Right lobe of liver (tissue), 6 donors: Measurements from ENCODE around the gene S100A8. TPM values are rescaled to one million over a fixed set of nuclear protein-coding genes. Genes with fewer than 3 reads are reported as not detected.

ENCODE experiments used
- ATAC-seq, 4 donors: fragments of 200-7000 bp; cut with Tn5 transposase; one replicate each; pipeline ENCODE4 v1.9.1; 2020; ENCODE audit warnings: mild to moderate bottlenecking in 4 of 4, moderate library complexity in 4 of 4
- DNase-seq, 3 donors: peaks; one replicate each; pipeline ENCODE4 v3.0.0-alpha.2; 2020
- H3K27ac ChIP-seq, 3 donors: fragments of 200-600 bp; one replicate each; pipeline ENCODE4 v1.8.0; 2022
- H3K27me3 ChIP-seq, 2 donors: fragments of 200-600 bp; one replicate each; pipeline ENCODE4 v1.8.0; 2022
- H3K36me3 ChIP-seq, 4 donors: fragments of 200-600 bp; sonication (generic) in 1 of 4; one replicate each; pipeline versions ENCODE4 v1.5.1 to v1.8.0; 2017 to 2022; ENCODE audit warnings: control low read depth in 1 of 4
- H3K4me1 ChIP-seq, 4 donors: fragments of 200-600 bp; sonication (generic) in 1 of 4; one replicate each; pipeline versions ENCODE4 v1.5.1 to v1.8.0; 2017 to 2022; ENCODE audit warnings: control low read depth in 1 of 4
- H3K4me3 ChIP-seq, 3 donors: fragments of 200-600 bp; one replicate each; pipeline ENCODE4 v1.8.0; 2022
- H3K9me3 ChIP-seq, 4 donors: fragments of 200-600 bp; sonication (generic) in 1 of 4; one replicate each; pipeline versions ENCODE4 v1.5.1 to v1.8.0; 2017 to 2022; ENCODE audit warnings: control low read depth in 1 of 4
- POLR2A ChIP-seq: fragments of 450-650 bp; IDR thresholded peaks from one replicate; pipeline ENCODE4 v1.6.1; 2017; ENCODE audit warnings: antibody characterized with exemption, mild to moderate bottlenecking
- WGBS: methylation state at CpG from one replicate; pipeline ENCODE4 v1.1.6; 2018; ENCODE audit warnings: low coverage, low lambda C conversion rate; ENCODE audit not compliant: insufficient coverage; ENCODE audit errors: missing lambda C conversion rate; 5-methylcytosine and 5-hydroxymethylcytosine counted together
- intact Hi-C, 2 donors: fragments of 100-400 bp; cut with DNase I; formaldehyde crosslinking; loops; one replicate each; pipeline versions ENCODE4 v1.11.2 to v1.14.1; 2022
- total RNA-seq, 6 experiments: library from RNA; depleted of rRNA in 2 of 6; stranded (reverse); fragments of >200 nt in 2 of 6; fragmentation: NEBNext Ultra II Directional in 3 of 6; extraction: Animal tissue kit (Norgen Biotek cat#: 25700) in 3 of 6; gene quantifications; one replicate each; pipeline versions ENCODE4 v1.1.0 to v1.2.4, GENCODE V29; 2016 to 2023
- TF ChIP-seq, protein P1 (sequence below), 4 donors: fragments of 200-600 bp in 3 of 4; fragments of 450-650 bp in 1 of 4; IDR thresholded peaks; one replicate each; pipeline versions ENCODE4 v1.5.1 to v1.8.0; 2016 to 2022; ENCODE audit warnings: antibody characterized with exemption in 4 of 4, mild to moderate bottlenecking in 2 of 4
- donor health status: DM: no; HTN: yes; CAD: no.
- donor health status: DM: no; HTN: no; CAD: no.
- donor health status: DM: no; HTN: no; CAD: no.
- donor health status: DM: no; HTN: yes; CAD: no.
- donor health status: DM: no; HTN: yes; CAD: no.

The S100A8 gene
- total RNA-seq, 6 experiments from 2014 or later: 16.0 to 47.4 (median 30.0) TPM

DNA sequence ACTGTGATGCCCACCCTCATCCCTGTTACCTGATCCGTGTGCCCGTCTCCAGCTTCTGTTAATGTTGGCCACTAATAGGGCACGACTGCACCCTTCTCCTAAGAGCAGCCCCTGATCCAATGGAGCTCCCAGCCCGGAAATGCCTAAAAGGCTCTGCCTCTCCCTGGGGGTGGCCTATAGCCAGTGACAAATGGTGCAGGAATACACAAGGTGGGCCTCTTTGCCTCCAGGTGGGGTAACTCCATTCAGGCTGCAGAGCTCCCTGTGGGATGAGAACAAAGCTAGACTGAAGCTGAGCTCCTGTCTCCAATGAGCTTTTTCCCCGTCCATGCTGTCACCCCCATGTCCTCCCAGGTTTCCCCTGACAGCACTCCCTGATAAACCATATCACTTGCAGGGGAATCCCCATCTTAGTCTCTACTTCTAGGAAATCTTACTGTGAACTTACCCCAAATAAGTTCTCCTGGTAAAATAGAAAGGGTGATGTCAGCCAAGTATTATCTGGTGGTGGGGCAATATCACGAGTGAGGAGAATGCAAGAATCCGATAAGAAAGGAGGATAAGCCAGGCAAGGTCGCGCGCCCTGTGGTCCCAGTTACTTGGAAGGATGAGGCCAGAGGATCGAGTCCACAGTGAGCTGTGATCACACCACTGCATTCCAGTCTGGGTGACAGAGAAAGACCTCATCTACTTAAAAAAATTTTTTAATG, 44.0 kb upstream of the S100A8 start:
- WGBS: 60% methylated on average over 7 of the region's 11 CpGs
- no peak for ATAC-seq
- intact Hi-C loops: no loop called here

DNA sequence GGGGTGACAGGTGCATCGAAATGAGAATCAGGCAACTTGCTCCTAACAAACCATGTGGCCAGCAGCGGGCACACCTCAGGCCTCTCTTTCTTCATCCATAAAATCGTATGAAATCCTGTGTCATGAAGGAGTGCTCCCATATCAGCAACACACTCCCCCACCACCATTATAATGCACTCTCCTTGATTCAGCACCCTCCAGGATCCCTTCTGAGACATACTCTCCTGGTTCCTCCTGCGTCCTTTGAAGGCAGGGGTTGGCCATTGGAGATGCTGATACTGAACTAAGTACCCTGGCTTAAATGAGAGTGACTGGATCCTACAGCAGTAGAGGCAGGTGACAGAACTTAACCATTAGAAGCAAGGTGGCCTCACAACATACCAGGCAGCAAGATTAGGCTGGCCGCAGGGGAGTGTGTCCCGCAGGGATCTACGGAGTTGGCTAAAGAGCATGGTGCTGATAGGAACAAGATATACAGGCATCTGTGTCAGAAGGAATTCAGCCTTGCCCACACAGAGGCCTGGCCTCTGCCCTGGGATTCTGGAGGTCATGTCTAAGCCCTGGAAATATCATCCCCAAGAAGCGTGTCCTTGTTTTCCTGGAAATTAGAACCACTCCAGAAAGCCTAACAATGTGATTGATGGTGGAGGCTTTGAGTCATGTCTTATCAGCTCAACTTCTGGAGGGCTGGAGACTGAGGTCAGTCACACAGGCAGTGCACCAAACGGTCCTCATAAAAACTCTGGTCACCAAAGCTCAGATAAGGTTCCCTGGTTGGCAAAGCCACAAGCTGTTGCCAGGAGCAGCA, 42.2 kb upstream of the S100A8 start:
- H3K4me1 ChIP-seq: no peaks in the 10 kb centered on the region
- H3K9me3 ChIP-seq: no peaks in the 10 kb centered on the region
- ATAC-seq (no peak), DNase-seq (no peak)
- no peaks in the 10 kb centered on the region for H3K36me3 ChIP-seq
- H3K4me3 ChIP-seq: no peak overlapping the region
- intact Hi-C loops: no loop called here
- H3K27ac ChIP-seq: no peak overlapping the region
- TF ChIP-seq, protein P1, sequence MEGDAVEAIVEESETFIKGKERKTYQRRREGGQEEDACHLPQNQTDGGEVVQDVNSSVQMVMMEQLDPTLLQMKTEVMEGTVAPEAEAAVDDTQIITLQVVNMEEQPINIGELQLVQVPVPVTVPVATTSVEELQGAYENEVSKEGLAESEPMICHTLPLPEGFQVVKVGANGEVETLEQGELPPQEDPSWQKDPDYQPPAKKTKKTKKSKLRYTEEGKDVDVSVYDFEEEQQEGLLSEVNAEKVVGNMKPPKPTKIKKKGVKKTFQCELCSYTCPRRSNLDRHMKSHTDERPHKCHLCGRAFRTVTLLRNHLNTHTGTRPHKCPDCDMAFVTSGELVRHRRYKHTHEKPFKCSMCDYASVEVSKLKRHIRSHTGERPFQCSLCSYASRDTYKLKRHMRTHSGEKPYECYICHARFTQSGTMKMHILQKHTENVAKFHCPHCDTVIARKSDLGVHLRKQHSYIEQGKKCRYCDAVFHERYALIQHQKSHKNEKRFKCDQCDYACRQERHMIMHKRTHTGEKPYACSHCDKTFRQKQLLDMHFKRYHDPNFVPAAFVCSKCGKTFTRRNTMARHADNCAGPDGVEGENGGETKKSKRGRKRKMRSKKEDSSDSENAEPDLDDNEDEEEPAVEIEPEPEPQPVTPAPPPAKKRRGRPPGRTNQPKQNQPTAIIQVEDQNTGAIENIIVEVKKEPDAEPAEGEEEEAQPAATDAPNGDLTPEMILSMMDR (IDR thresholded peaks at IDR 0.05): no peak
- no peak for TF ChIP-seq POLR2A
- no peaks in the 10 kb centered on the region for H3K27me3 ChIP-seq
- WGBS: 58% methylated on average over 5 of the region's 9 CpGs

More for the DNA sequence above, 44.0 kb upstream of the S100A8 start:
- no peak overlapping the region for H3K27ac ChIP-seq
- no peaks in the 10 kb centered on the region for H3K9me3 ChIP-seq
- no peak for TF ChIP-seq POLR2A
- TF ChIP-seq, protein P1 (IDR thresholded peaks at IDR 0.05): no peak
- no peaks in the 10 kb centered on the region for H3K27me3 ChIP-seq
- H3K4me1 ChIP-seq: no peaks in the 10 kb centered on the region
- H3K36me3 ChIP-seq: no peaks in the 10 kb centered on the region
- H3K4me3 ChIP-seq: no peak overlapping the region
- DNase-seq: no peak

DNA sequence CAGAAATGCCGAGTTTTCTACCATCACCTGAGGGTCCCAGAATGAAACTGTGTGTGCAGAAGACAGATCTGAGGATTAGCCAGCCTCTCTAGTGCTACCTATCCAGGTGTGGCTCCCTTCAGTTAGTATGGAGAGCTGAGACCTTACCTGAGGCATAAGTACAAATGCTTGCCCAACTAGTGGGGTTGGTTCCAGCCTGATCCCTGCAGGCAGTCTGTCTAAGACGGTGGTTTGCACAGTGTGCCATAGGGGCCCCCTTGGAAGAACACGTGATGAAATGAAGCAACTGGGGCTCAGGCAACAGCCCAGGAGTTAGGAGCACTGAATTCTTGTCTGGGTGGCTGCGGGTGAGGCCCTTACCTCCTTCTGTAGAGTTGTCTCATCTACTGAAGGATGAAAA, 41.1 kb upstream of the S100A8 start:
- WGBS: 29% methylated on average over 2 of the region's 4 CpGs
- DNase-seq (no peak), ATAC-seq (no peak)
- H3K4me3 ChIP-seq: no peak overlapping the region
- no peaks in the 10 kb centered on the region for H3K9me3 ChIP-seq
- intact Hi-C loops: no loop called here
- no peaks in the 10 kb centered on the region for H3K36me3 ChIP-seq
- H3K27ac ChIP-seq: no peak overlapping the region
- H3K4me1 ChIP-seq: no peaks in the 10 kb centered on the region
- H3K27me3 ChIP-seq: no peaks in the 10 kb centered on the region
- TF ChIP-seq POLR2A: no peak
- TF ChIP-seq, protein P1 (IDR thresholded peaks at IDR 0.05): no peak

DNA sequence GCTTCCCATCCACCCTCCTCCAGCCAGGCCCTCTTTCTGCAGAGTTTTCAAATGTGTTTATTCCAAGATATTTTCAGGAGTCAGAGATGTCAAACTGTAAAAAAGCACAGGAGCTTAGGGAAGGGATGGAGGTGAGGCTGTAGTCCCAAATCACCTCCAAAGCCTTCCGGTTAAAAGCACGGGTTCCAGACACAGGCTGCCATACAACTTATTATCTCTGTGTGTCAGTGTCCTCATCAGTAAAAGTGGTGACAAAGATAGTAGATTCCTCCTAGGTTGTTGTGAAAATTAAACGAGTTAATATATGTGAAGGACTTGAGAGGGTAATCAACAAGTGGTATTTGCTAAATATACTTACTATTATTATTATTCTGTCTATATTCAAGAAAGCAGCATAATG, 40.6 kb upstream of the S100A8 start:
- 51% methylated on average over 3 of the region's 3 CpGs for WGBS
- H3K9me3 ChIP-seq: no peaks in the 10 kb centered on the region
- intact Hi-C loops: no loop called here
- H3K4me3 ChIP-seq: no peak overlapping the region
- no peak for TF ChIP-seq POLR2A
- TF ChIP-seq, protein P1 (IDR thresholded peaks at IDR 0.05): no peak
- ATAC-seq (no peak), DNase-seq (no peak)
- no peaks in the 10 kb centered on the region for H3K4me1 ChIP-seq
- H3K36me3 ChIP-seq: no peaks in the 10 kb centered on the region
- no peak overlapping the region for H3K27ac ChIP-seq
- no peaks in the 10 kb centered on the region for H3K27me3 ChIP-seq
